Peyer's patch (tissue), 4 donors: ENCODE measurements around the gene PARVB. TPM values are rescaled to one million over a fixed set of nuclear protein-coding genes. Genes with fewer than 3 reads are reported as not detected.

ENCODE experiments used
- DNase-seq, 3 donors: peaks; one replicate each; pipeline ENCODE4 v3.0.0-alpha.2; 2017 to 2019
- H3K27ac ChIP-seq, 4 donors: fragments of 200-600 bp; sonication (generic); one replicate each; pipeline ENCODE4 v1.5.1; 2016 to 2019
- H3K27me3 ChIP-seq, 2 donors: fragments of 200-600 bp; sonication (generic); one replicate each; pipeline ENCODE4 v1.5.1; 2019
- H3K36me3 ChIP-seq, 3 donors: fragments of 200-600 bp; sonication (generic); one replicate each; pipeline ENCODE4 v1.5.1; 2016 to 2019
- H3K4me1 ChIP-seq, 4 donors: fragments of 200-600 bp; sonication (generic); one replicate each; pipeline ENCODE4 v1.5.1; 2016 to 2019
- H3K4me3 ChIP-seq, 4 donors: fragments of 200-600 bp; sonication (generic); 1 replicate in 3 of 4; 2 replicates in 1 of 4; pipeline ENCODE4 v1.5.1; 2016 to 2019; ENCODE audit warnings: mild to moderate bottlenecking in 1 of 4
- H3K9me3 ChIP-seq, 4 donors: fragments of 200-600 bp; sonication (generic); one replicate each; pipeline ENCODE4 v1.5.1; 2016 to 2019; ENCODE audit warnings: mild to moderate bottlenecking in 1 of 4
- POLR2A ChIP-seq, 2 donors: fragments of 450-650 bp; IDR thresholded peaks; one replicate each; pipeline ENCODE4 v1.5.1; 2017; ENCODE audit warnings: antibody characterized with exemption in 2 of 2, mild to moderate bottlenecking in 2 of 2, moderate library complexity in 2 of 2
- total RNA-seq, 4 donors: library from RNA; depleted of rRNA; stranded (reverse); fragments of >200 nt; gene quantifications; one replicate each; pipeline ENCODE4 v1.1.0, GENCODE V29; 2016
- TF ChIP-seq, protein P1 (sequence below), 6 experiments: fragments of 450-650 bp in 4 of 6; fragments of 200-600 bp in 2 of 6; sonication (generic) in 1 of 6; IDR thresholded peaks; one replicate each; pipeline ENCODE4 v1.5.1; 2017 to 2019; ENCODE audit warnings: antibody characterized with exemption in 6 of 6, mild to moderate bottlenecking in 3 of 6, moderate library complexity in 1 of 6

The PARVB gene
- total RNA-seq, 4 donors from 2014 or later = 1.8 to 71.8 (median 7.7) TPM

DNA sequence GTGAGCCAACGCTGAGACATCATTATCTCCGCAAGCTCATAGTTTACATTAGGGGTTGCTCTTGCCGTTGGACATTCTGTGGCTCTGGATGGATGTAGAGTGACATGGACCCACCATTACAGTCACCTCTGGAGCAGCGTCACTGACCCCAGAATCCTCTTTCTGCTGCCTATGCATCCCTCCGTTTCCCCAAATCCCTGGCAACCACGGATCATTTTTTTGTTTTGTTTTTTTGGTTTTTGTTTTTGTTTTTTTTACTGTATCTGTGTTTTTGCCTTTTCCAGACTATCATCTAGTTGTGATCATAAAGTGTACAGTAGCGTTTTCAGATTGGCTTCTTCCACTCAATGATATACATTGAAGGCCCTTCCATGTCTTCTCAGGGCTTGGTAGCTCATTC is 4.0 kb downstream of the PARVB start:
- no peak for DNase-seq
- no peak overlapping the region for H3K4me3 ChIP-seq
- no peak for TF ChIP-seq POLR2A (IDR thresholded peaks at IDR 0.05)
- TF ChIP-seq, protein P1, sequence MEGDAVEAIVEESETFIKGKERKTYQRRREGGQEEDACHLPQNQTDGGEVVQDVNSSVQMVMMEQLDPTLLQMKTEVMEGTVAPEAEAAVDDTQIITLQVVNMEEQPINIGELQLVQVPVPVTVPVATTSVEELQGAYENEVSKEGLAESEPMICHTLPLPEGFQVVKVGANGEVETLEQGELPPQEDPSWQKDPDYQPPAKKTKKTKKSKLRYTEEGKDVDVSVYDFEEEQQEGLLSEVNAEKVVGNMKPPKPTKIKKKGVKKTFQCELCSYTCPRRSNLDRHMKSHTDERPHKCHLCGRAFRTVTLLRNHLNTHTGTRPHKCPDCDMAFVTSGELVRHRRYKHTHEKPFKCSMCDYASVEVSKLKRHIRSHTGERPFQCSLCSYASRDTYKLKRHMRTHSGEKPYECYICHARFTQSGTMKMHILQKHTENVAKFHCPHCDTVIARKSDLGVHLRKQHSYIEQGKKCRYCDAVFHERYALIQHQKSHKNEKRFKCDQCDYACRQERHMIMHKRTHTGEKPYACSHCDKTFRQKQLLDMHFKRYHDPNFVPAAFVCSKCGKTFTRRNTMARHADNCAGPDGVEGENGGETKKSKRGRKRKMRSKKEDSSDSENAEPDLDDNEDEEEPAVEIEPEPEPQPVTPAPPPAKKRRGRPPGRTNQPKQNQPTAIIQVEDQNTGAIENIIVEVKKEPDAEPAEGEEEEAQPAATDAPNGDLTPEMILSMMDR (IDR thresholded peaks at IDR 0.05) = no peak
- H3K4me1 ChIP-seq = peaks cover 0 to 12% (median 8%) of the 10 kb centered on the region in 4 donors
- H3K9me3 ChIP-seq = no peaks in the 10 kb centered on the region
- peak overlapping the region in 2 of 4 donors; percentile 35 to 86 for H3K27ac ChIP-seq
- H3K27me3 ChIP-seq = no peaks in the 10 kb centered on the region
- H3K36me3 ChIP-seq = no peaks in the 10 kb centered on the region

GRCh38 chr22:44029069-44029468 is 5.0 kb downstream of the PARVB start:
- H3K27ac ChIP-seq = no peak overlapping the region

GRCh38 chr22:44030051-44030701 is 6.1 kb downstream of the PARVB start:
- no peak for DNase-seq
- TF ChIP-seq, protein P1 (IDR thresholded peaks at IDR 0.05) = no peak
- TF ChIP-seq POLR2A (IDR thresholded peaks at IDR 0.05) = no peak
- Histone ChIP-seq H3K27me3 (no peaks in the 10 kb centered on the region), H3K36me3 (no peaks in the 10 kb centered on the region), H3K9me3 (no peaks in the 10 kb centered on the region), H3K4me1 (peaks cover 0 to 9% (median 3%) of the 10 kb centered on the region in 4 donors), H3K27ac (peak overlapping the region in 2 of 4 donors; percentile 5 to 45), H3K4me3 (no peak overlapping the region)

More at GRCh38 chr22:44029069-44029468, 5.0 kb downstream of the PARVB start:
- no peak for TF ChIP-seq POLR2A (IDR thresholded peaks at IDR 0.05)
- TF ChIP-seq, protein P1 (IDR thresholded peaks at IDR 0.05) = no peak
- no peaks in the 10 kb centered on the region for H3K9me3 ChIP-seq
- H3K4me1 ChIP-seq = peaks cover 0 to 9% (median 3%) of the 10 kb centered on the region in 4 donors
- H3K4me3 ChIP-seq = no peak overlapping the region
- no peaks in the 10 kb centered on the region for H3K27me3 ChIP-seq
- no peak for DNase-seq
- no peaks in the 10 kb centered on the region for H3K36me3 ChIP-seq

DNA sequence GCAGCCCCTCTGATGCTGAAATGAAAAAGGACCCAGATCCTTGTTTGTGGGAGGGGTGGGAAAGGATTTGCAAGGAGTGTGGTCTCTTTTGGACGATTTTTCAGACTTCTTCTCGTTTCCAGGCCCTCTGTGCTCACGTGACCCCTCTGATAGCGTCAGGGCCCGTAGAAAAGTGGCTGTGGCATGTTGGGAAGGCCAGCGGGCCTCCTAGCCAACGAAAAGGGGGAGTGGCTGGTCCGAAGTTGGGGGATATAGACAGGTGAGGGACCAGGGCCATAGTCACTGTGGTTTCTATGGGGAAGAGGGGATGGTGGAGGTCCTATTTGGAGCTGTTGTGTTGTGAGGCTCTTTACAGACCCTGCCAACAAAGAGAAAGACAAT is 6.6 kb downstream of the PARVB start:
- no peak overlapping the region for H3K4me3 ChIP-seq
- no peaks in the 10 kb centered on the region for H3K36me3 ChIP-seq
- no peak for TF ChIP-seq POLR2A (IDR thresholded peaks at IDR 0.05)
- TF ChIP-seq, protein P1 (IDR thresholded peaks at IDR 0.05) = no peak
- no peaks in the 10 kb centered on the region for H3K9me3 ChIP-seq
- no peaks in the 10 kb centered on the region for H3K27me3 ChIP-seq
- H3K4me1 ChIP-seq = peaks cover 0 to 9% (median 3%) of the 10 kb centered on the region in 4 donors
- peak overlapping the region in 2 of 4 donors; percentile 14 to 45 for H3K27ac ChIP-seq
- no peak for DNase-seq

DNA sequence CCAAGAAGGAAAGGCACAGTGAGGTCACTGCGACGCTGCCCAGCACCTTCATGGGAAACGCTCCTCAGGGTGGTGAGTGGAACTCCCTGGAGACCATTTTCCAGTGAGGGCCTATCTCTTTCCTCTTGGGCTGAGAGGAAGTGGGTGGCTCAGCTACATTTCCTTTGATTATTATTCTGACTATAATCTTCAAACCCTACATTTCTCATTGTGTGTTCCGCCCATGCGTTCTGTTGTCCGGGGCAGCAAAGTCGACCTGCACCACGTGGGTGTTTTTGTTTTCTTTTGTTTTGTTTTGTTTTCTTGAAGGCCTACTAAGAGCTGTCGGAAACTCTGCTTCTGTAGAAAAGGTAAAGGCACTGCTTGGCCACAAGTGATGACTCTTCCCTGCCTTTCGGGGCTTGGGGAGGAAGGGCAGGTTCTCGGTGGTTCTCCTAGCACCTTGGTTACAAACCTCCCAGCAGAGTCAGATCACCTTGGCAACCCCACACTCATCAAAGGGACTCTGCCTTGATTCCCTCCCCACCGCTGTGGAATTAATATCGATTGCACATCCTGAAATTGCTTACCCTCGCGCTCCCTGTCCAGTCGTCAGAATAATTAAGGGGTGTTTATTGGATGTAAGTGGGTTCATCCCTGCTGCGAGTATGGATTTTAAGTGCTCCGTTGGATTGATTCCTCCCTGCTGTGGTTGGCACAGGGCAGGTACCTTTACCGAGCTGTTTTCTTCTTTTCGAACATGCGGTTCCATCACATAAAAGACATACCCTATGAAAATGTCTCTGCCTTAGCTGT is 7.3 kb downstream of the PARVB start:
- no peaks in the 10 kb centered on the region for H3K36me3 ChIP-seq
- no peak for DNase-seq
- H3K27me3 ChIP-seq = no peaks in the 10 kb centered on the region
- peaks cover 0 to 6% (median 3%) of the 10 kb centered on the region in 4 donors for H3K4me1 ChIP-seq
- H3K27ac ChIP-seq = peak overlapping the region in 2 of 4 donors; percentile 14 to 45
- no peak overlapping the region for H3K4me3 ChIP-seq
- TF ChIP-seq, protein P1 (IDR thresholded peaks at IDR 0.05) = no peak
- no peak for TF ChIP-seq POLR2A (IDR thresholded peaks at IDR 0.05)
- no peaks in the 10 kb centered on the region for H3K9me3 ChIP-seq
